Measurements from ENCODE around the gene PODXL2.
"Not testable (repeated sequence)": the region's sequence is repeated elsewhere in the genome, so short reads cannot be mapped to it uniquely, and the experiment has no call there.

The PODXL2 gene

GRCh38 chr3:127680798-127681221, 51.8 kb downstream of the PODXL2 start:
- no peak overlapping the region for H3K4me3 ChIP-seq (ENCODE audit: low read length)
- no peak overlapping the region for H3K4me2 ChIP-seq (ENCODE audit: low read length)
- no peak overlapping the region for H3K9ac ChIP-seq (ENCODE audit: low read depth, low read length)
- no peaks in the 10 kb centered on the region for H3K4me1 ChIP-seq (ENCODE audit: control insufficient read depth, insufficient read depth, low read length)
- H3K9me3 ChIP-seq (replicated peaks; ENCODE audit: low read length) = no peaks in the 10 kb centered on the region
- H3K27me3 ChIP-seq (ENCODE audit: control insufficient read depth, insufficient read depth, low read length) = no peaks in the 10 kb centered on the region
- H3K36me3 ChIP-seq (ENCODE audit: insufficient read depth, low read length) = peaks cover 20% of the 10 kb centered on the region

DNA sequence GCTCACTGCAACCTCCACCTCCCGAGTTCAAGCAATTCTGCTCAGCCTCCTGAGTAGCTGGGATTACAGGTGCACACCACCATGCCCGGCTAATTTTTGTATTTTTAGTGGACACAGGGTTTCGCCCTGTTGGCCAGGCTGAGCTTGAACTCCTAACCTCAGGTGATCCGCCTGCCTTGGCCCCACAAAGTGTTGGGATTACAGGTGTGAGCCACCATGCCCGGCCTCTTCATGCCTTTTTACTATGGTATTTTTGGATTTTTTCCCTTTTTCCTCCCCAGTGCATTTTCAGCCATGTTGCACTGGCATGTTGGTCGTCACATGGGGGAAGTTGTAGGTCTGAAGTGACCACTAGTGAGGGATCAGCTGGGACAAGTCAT, 53.2 kb downstream of the PODXL2 start:
- H3K9ac ChIP-seq (ENCODE audit: low read depth, low read length); H3K27me3 ChIP-seq (ENCODE audit: control insufficient read depth, insufficient read depth, low read length); H3K36me3 ChIP-seq (ENCODE audit: insufficient read depth, low read length); H3K4me1 ChIP-seq (ENCODE audit: control insufficient read depth, insufficient read depth, low read length); H3K4me3 ChIP-seq (ENCODE audit: low read length); H3K4me2 ChIP-seq (ENCODE audit: low read length); H3K9me3 ChIP-seq (replicated peaks; ENCODE audit: low read length): not testable (repeated sequence)

DNA sequence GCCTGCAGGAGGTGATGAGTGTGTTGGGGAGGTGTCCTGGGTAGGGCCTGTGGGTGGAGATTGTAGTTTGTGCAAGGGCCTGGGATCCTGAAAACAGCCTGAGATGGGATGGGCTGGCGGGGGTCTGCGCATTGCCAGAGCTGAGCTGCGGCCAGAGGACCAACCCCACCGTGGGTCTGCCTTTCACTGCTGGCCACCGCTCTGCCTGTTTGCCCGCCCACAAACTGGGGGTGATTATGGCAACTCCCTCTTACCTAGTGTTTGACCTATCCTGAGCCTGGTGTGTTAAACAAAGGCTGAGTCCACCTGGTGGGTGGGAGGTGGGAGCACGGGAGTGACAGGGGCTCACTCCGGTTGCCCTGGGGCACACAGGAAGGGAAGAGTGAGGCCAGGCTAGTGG, 53.6 kb downstream of the PODXL2 start:
- Histone ChIP-seq H3K9ac (ENCODE audit: low read depth, low read length) (no peak overlapping the region), H3K4me3 (ENCODE audit: low read length) (no peak overlapping the region), H3K36me3 (ENCODE audit: insufficient read depth, low read length) (peaks cover 8% of the 10 kb centered on the region), H3K4me1 (ENCODE audit: control insufficient read depth, insufficient read depth, low read length) (no peaks in the 10 kb centered on the region), H3K9me3 (replicated peaks; ENCODE audit: low read length) (no peaks in the 10 kb centered on the region), H3K27me3 (ENCODE audit: control insufficient read depth, insufficient read depth, low read length) (no peaks in the 10 kb centered on the region), H3K4me2 (ENCODE audit: low read length) (no peak overlapping the region)

GRCh38 chr3:127684871-127685707, 56.1 kb downstream of the PODXL2 start:
- no peak overlapping the region for H3K9ac ChIP-seq (ENCODE audit: low read depth, low read length)

DNA sequence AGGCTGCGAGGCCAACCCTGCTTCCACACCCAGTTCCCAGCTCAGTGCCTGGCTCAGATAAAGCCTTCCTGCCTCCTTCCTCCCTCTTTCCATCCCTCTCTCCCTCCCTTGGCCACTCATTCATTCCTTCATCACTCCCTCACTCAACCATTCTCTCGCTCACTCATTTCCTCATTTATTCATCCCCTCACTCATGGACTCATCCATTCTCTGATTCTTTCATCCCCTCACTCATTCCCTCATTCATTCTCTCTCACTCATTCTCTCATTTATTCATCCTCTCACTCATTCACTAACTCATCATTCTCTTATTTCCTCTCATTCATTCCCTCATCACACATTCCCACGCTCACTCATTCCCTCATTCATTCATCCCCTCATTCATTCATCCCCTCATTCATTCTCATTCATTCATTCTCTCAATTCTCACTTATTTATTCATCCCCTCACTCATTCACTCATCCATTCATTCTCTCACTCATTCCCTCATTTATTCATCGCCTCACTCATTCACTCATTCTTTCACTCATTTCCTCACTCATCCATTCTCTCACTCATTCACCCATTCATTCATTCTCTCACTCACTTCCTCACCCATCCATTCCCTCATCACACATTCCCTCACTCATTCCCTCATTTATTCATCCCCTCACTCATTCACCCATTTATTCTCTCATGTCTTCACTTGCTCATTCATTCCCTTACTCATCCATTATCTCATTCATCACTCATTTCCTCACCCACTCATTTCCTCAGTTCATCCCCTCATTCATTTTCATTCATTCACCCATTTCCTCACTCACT, 56.9 kb downstream of the PODXL2 start:
- Histone ChIP-seq H3K9ac (ENCODE audit: low read depth, low read length) (no peak overlapping the region), H3K4me1 (ENCODE audit: control insufficient read depth, insufficient read depth, low read length) (peaks cover 31% of the 10 kb centered on the region), H3K4me2 (ENCODE audit: low read length) (no peak overlapping the region), H3K4me3 (ENCODE audit: low read length) (no peak overlapping the region), H3K36me3 (ENCODE audit: insufficient read depth, low read length) (no peaks in the 10 kb centered on the region), H3K9me3 (replicated peaks; ENCODE audit: low read length) (no peaks in the 10 kb centered on the region), H3K27me3 (ENCODE audit: control insufficient read depth, insufficient read depth, low read length) (no peaks in the 10 kb centered on the region)

More at GRCh38 chr3:127684871-127685707, 56.1 kb downstream of the PODXL2 start:
- peaks cover 23% of the 10 kb centered on the region for H3K4me1 ChIP-seq (ENCODE audit: control insufficient read depth, insufficient read depth, low read length)
- no peak overlapping the region for H3K4me2 ChIP-seq (ENCODE audit: low read length)
- H3K4me3 ChIP-seq (ENCODE audit: low read length) = no peak overlapping the region
- H3K9me3 ChIP-seq (replicated peaks; ENCODE audit: low read length) = no peaks in the 10 kb centered on the region
- H3K27me3 ChIP-seq (ENCODE audit: control insufficient read depth, insufficient read depth, low read length) = no peaks in the 10 kb centered on the region
- H3K36me3 ChIP-seq (ENCODE audit: insufficient read depth, low read length) = no peaks in the 10 kb centered on the region

GRCh38 chr3:127686512-127686894, 57.5 kb downstream of the PODXL2 start:
- H3K4me3 ChIP-seq (ENCODE audit: low read length) = no peak overlapping the region
- peaks cover 37% of the 10 kb centered on the region for H3K4me1 ChIP-seq (ENCODE audit: control insufficient read depth, insufficient read depth, low read length)
- H3K36me3 ChIP-seq (ENCODE audit: insufficient read depth, low read length) = peaks cover under 1% of the 10 kb centered on the region
- H3K4me2 ChIP-seq (ENCODE audit: low read length) = no peak overlapping the region
- no peaks in the 10 kb centered on the region for H3K27me3 ChIP-seq (ENCODE audit: control insufficient read depth, insufficient read depth, low read length)
- H3K9me3 ChIP-seq (replicated peaks; ENCODE audit: low read length) = no peaks in the 10 kb centered on the region
- no peak overlapping the region for H3K9ac ChIP-seq (ENCODE audit: low read depth, low read length)

GRCh38 chr3:127687228-127687737, 58.3 kb downstream of the PODXL2 start:
- Histone ChIP-seq H3K4me1 (ENCODE audit: control insufficient read depth, insufficient read depth, low read length) (peaks cover 40% of the 10 kb centered on the region), H3K27me3 (ENCODE audit: control insufficient read depth, insufficient read depth, low read length) (no peaks in the 10 kb centered on the region), H3K36me3 (ENCODE audit: insufficient read depth, low read length) (peaks cover 8% of the 10 kb centered on the region), H3K9ac (ENCODE audit: low read depth, low read length) (no peak overlapping the region), H3K9me3 (replicated peaks; ENCODE audit: low read length) (no peaks in the 10 kb centered on the region), H3K4me2 (ENCODE audit: low read length) (no peak overlapping the region), H3K4me3 (ENCODE audit: low read length) (no peak overlapping the region)

- peaks cover 40% of the 10 kb centered on the region for H3K4me1 ChIP-seq (ENCODE audit: control insufficient read depth, insufficient read depth, low read length)
- no peaks in the 10 kb centered on the region for H3K27me3 ChIP-seq (ENCODE audit: control insufficient read depth, insufficient read depth, low read length)
- no peaks in the 10 kb centered on the region for H3K9me3 ChIP-seq (replicated peaks; ENCODE audit: low read length)
- H3K9ac ChIP-seq (ENCODE audit: low read depth, low read length) = no peak overlapping the region
- H3K4me3 ChIP-seq (ENCODE audit: low read length) = no peak overlapping the region
- no peak overlapping the region for H3K4me2 ChIP-seq (ENCODE audit: low read length)
- H3K36me3 ChIP-seq (ENCODE audit: insufficient read depth, low read length) = peaks cover 11% of the 10 kb centered on the region
Measured at GRCh38 chr3:127688022-127688415, 59.0 kb downstream of the PODXL2 start.

- Histone ChIP-seq H3K9ac (ENCODE audit: low read depth, low read length) (peak overlapping the region; percentile 78), H3K4me3 (ENCODE audit: low read length) (no peak overlapping the region), H3K36me3 (ENCODE audit: insufficient read depth, low read length) (peaks cover 17% of the 10 kb centered on the region), H3K4me2 (ENCODE audit: low read length) (peak overlapping the region; percentile 10), H3K27me3 (ENCODE audit: control insufficient read depth, insufficient read depth, low read length) (no peaks in the 10 kb centered on the region), H3K4me1 (ENCODE audit: control insufficient read depth, insufficient read depth, low read length) (peaks cover 40% of the 10 kb centered on the region), H3K9me3 (replicated peaks; ENCODE audit: low read length) (no peaks in the 10 kb centered on the region)
Measured at GRCh38 chr3:127688416-127689265, 59.7 kb downstream of the PODXL2 start.

DNA sequence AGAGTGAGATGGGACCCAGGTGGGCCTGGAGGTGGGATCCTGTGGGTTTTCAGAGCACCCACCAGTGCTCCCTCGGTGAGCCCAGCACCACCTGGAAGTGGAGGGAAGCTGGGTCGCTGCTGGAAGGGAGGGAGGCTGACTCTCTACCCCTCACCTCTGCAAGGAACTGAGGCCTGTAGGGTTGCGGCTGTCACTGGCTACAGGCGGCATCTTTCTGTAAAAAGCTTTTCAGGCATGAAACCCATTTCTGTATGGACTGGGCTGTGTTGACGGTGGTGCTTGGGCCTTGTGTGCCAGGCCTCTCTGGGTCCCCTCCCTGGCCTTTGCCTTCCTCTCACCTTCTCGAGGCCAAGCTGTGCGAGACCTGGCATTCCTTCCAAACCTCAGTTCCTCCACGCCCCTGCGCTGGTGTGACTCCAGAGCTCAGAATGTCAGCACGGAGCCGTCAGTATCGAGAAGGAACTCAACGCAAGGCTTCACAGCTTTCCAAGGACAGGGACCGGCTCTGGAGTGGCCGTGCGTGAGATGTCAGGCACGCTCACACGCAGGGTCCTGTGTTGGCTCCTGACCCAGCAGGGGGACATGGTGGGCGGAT, 60.4 kb downstream of the PODXL2 start:
- peak overlapping the region; percentile 78 for H3K9ac ChIP-seq (ENCODE audit: low read depth, low read length)

DNA sequence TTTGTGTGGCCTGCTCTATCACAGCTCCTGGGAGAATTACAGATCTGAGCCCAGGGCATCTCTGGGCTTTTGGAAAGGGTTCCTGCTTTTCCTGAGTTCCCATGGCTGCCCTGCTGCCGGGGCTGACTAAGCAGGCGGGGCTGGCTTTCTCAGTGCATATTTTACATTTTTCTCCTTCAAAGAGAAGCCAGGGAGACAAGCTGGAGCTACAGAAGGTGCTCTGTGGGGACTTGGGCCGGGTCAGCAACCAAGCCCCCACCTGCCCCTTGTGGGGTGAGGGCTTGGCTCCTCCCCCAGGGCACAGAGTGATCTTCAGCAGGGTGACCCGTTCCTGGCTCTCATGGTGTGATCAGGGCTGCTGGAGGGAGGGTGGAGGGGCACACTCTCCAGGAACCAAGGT, 61.1 kb downstream of the PODXL2 start:
- Histone ChIP-seq H3K9me3 (replicated peaks; ENCODE audit: low read length) (no peaks in the 10 kb centered on the region), H3K4me1 (ENCODE audit: control insufficient read depth, insufficient read depth, low read length) (peaks cover 40% of the 10 kb centered on the region), H3K9ac (ENCODE audit: low read depth, low read length) (peak overlapping the region; percentile 78), H3K36me3 (ENCODE audit: insufficient read depth, low read length) (peaks cover 19% of the 10 kb centered on the region), H3K27me3 (ENCODE audit: control insufficient read depth, insufficient read depth, low read length) (no peaks in the 10 kb centered on the region), H3K4me2 (ENCODE audit: low read length) (peak overlapping the region; percentile 58), H3K4me3 (ENCODE audit: low read length) (no peak overlapping the region)

More for the DNA sequence above, 60.4 kb downstream of the PODXL2 start:
- Histone ChIP-seq H3K27me3 (ENCODE audit: control insufficient read depth, insufficient read depth, low read length) (no peaks in the 10 kb centered on the region), H3K4me2 (ENCODE audit: low read length) (no peak overlapping the region), H3K36me3 (ENCODE audit: insufficient read depth, low read length) (peaks cover 19% of the 10 kb centered on the region), H3K9me3 (replicated peaks; ENCODE audit: low read length) (no peaks in the 10 kb centered on the region), H3K4me3 (ENCODE audit: low read length) (no peak overlapping the region), H3K4me1 (ENCODE audit: control insufficient read depth, insufficient read depth, low read length) (peaks cover 40% of the 10 kb centered on the region)
